Esophagus (tissue), 2 donors: ENCODE measurements around the gene ERGIC1. TPM values are rescaled to one million over a fixed set of nuclear protein-coding genes. Genes with fewer than 3 reads are reported as not detected.

Source experiments
- H3K27ac ChIP-seq, 2 donors: one replicate each; pipeline ENCODE4 v1.5.1; 2013; ENCODE audit warnings: low read depth in 2 of 2, mild to moderate bottlenecking in 2 of 2, inconsistent platforms in 1 of 2, low read length in 1 of 2, moderate library complexity in 1 of 2
- H3K27me3 ChIP-seq, 2 donors: one replicate each; pipeline ENCODE4 v1.6.1; 2013; ENCODE audit warnings: low read length in 2 of 2, control low read depth in 1 of 2, mild to moderate bottlenecking in 1 of 2; ENCODE audit not compliant: insufficient read depth in 2 of 2, control insufficient read depth in 1 of 2
- H3K36me3 ChIP-seq, 2 donors: one replicate each; pipeline ENCODE4 v1.6.1; 2013; ENCODE audit warnings: low read length in 1 of 2; ENCODE audit not compliant: control insufficient read depth in 2 of 2, insufficient read depth in 2 of 2
- H3K4me1 ChIP-seq, 2 donors: one replicate each; pipeline ENCODE4 v1.6.1; 2013; ENCODE audit warnings: low read length in 1 of 2; ENCODE audit not compliant: control insufficient read depth in 2 of 2, insufficient read depth in 2 of 2
- H3K4me3 ChIP-seq, 2 donors: one replicate each; pipeline ENCODE4 v1.5.1; 2013; ENCODE audit warnings: low read length in 2 of 2, mild to moderate bottlenecking in 2 of 2, low read depth in 1 of 2, moderate library complexity in 1 of 2
- H3K9me3 ChIP-seq, 2 donors: one replicate each; pipeline ENCODE4 v1.6.1; 2013; ENCODE audit warnings: mild to moderate bottlenecking in 2 of 2, low read depth in 1 of 2, low read length in 1 of 2, moderate library complexity in 1 of 2; ENCODE audit not compliant: control insufficient read depth in 2 of 2, insufficient read depth in 1 of 2
- WGBS, 2 donors: extraction: QIAGEN DNeasy Blood & Tissue Kit; methylation state at CpG; one replicate each; pipeline ENCODE4 v1.1.7; 2013; 5-methylcytosine and 5-hydroxymethylcytosine counted together
- polyA plus RNA-seq, 2 donors: library from polyadenylated mRNA; stranded (reverse); fragments of 200-250 nt; gene quantifications; one replicate each; pipeline ENCODE4 v1.2.3, GENCODE V29; 2013
- donor health status: healthy with polysubstance abuse.
- donor health status: Bipolar disorder and iron deficiency.

ERGIC1 gene
- polyA plus RNA-seq, 2 donors, result 45.2 to 47.1 TPM

DNA sequence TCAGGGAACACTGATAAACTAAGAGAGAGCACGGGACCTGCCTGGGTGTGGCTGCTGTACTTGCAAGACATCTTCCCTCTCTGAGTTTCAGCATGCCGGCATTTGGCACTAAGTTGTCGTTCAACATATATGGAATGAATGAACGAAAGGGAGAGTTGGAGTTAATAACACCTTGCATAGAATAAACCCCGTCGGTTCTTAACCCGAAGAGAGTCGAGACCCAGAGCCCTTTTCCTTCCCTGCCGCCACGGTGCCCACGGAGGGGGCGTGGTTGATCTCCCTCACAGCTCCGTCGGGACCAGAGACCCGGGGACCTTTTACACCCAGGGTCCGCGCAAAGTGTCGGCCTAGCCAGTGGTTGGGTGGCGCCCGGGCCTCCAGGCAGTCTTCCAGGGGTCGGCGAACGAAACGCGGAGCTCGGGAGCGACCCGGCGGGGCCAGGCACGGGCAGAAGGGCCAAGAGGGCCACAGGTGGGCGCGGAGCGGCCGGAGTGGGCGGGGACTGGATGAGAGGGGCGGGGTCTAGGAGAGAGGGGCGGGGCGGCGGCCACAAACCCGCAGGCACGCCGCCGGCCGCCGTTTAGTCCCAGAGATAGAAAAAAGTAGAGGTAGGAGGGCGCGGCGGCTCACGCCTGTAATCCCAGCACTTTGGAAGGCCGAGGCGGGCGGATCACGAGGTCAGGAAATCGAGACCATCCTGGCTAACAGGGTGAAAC is 124.4 kb downstream of the ERGIC1 start:
- Histone ChIP-seq H3K27me3 (no peaks in the 10 kb centered on the region), H3K9me3 (peaks cover 0 to 3% of the 10 kb centered on the region in 2 donors), H3K4me1 (peaks cover 0 to 2% of the 10 kb centered on the region in 2 donors), H3K27ac (peak overlapping the region; percentile 49 to 65), H3K4me3 (peak overlapping the region; percentile 76 to 97), H3K36me3 (no peaks in the 10 kb centered on the region)
- 2 to 3% methylated on average over 51 to 54 of the region's 54 CpGs for WGBS, 2 donors

DNA sequence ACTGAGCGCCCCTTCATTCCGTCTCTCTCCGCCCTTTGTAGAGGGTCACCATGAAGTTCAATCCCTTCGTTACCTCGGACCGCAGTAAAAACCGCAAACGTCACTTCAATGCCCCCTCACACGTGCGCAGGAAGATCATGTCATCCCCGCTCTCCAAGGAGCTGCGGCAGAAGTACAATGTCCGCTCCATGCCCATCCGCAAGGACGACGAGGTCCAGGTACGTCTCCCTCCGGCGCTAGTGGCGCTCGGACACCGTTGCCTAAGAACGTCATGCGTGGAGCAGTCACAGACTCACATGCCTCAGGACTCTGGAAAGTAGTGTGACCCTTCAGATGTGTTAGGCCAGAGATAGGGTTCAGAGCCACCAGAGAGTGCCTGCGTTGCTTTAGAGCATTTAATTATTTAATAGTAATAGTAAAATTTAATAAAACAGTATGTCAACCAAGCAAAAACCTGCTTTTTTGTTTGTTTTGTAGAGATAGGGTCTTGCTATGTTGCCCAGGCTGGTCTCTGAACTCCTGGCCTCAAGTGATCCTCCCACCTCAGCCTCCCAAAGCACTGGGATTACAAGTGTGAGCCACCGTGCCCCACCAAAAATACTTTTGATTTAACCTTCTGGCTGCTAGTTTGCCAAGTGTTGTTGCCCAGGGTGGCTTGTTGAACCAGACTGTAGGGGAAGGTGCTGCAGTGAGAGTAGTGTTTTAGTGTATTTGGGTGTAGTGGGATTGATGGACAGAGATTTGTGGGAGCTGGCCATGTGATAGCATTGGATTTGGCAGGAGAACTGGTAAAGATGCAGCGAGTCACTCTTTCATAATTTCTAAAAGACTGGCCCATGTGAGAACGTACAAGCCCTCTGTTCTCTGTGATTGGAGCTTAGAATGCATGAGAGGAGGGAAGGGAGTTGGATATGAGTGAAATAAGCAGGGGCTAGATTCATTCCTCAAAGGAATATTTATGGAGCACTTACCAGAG is 126.1 kb downstream of the ERGIC1 start:
- H3K27ac ChIP-seq, result no peak overlapping the region

GRCh38 chr5:172969921-172970320 is 135.9 kb downstream of the ERGIC1 start:
- 91 to 94% methylated on average over 2 of the region's 2 CpGs for WGBS, 2 donors
- H3K36me3 ChIP-seq, result peaks cover 0 to 4% of the 10 kb centered on the region in 2 donors
- H3K4me1 ChIP-seq, result no peaks in the 10 kb centered on the region
- H3K9me3 ChIP-seq, result no peaks in the 10 kb centered on the region
- no peak overlapping the region for H3K27ac ChIP-seq
- no peaks in the 10 kb centered on the region for H3K27me3 ChIP-seq
- no peak overlapping the region for H3K4me3 ChIP-seq

More for the DNA sequence above, 126.1 kb downstream of the ERGIC1 start:
- peaks cover 0 to 2% of the 10 kb centered on the region in 2 donors for H3K4me1 ChIP-seq
- no peaks in the 10 kb centered on the region for H3K27me3 ChIP-seq
- peaks cover 0 to 3% of the 10 kb centered on the region in 2 donors for H3K9me3 ChIP-seq
- WGBS, 2 donors, result 14% methylated on average over 28 of the region's 28 CpGs
- H3K36me3 ChIP-seq, result no peaks in the 10 kb centered on the region
- H3K4me3 ChIP-seq, result peak overlapping the region; percentile 76 to 97

- Histone ChIP-seq H3K4me1 (no peaks in the 10 kb centered on the region), H3K9me3 (no peaks in the 10 kb centered on the region), H3K27ac (no peak overlapping the region), H3K27me3 (no peaks in the 10 kb centered on the region), H3K4me3 (no peak overlapping the region), H3K36me3 (no peaks in the 10 kb centered on the region)
- WGBS, 2 donors, result 66 to 82% methylated on average over 3 of the region's 3 CpGs
Measured at GRCh38 chr5:172971482-172971881, 137.4 kb downstream of the ERGIC1 start.

- H3K27me3 ChIP-seq, result no peaks in the 10 kb centered on the region
- WGBS, 2 donors, result 95% methylated on average over 5 of the region's 5 CpGs
- H3K4me1 ChIP-seq, result no peaks in the 10 kb centered on the region
Measured at GRCh38 chr5:172972552-172972951, 138.5 kb downstream of the ERGIC1 start.

DNA sequence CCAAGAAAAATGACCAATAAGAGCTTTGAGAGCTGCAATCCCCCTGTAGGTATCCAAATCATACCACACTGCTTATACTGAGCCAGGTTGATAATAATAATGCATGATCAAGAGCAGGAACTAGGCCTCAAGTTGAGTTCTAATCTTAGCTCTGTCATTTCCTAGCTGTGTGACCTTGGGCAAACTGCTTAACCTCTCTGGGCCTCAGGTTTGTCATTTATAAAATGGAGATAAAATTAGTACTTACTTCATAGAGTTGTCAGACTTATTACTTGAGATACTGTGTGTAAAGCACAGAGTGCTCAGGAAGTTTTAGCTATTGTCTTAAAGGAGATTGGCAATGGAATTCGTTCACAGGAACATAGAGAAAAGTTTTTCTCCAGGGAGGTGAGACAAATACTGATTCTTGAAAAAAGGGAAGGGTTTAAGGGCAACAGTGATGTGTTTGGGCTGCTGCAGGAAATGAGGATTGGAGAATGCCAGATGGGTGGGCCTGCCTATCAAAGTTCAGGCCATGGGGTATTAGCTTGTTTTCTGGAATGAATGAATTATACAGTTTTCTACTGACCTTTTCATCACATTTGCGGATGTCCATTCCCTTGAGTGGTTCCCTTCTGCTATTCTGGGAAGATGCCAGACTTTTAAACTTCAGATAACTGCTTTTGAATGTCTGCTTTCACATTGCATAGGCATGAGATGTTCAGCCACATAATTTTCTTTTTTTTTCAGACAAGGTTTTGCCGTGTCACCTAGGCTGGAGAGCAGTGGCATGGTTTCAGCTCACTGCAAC is 139.3 kb downstream of the ERGIC1 start:
- H3K4me1 ChIP-seq, result no peaks in the 10 kb centered on the region
- H3K27ac ChIP-seq, result no peak overlapping the region
- no peaks in the 10 kb centered on the region for H3K27me3 ChIP-seq
- 51 to 64% methylated on average over 3 of the region's 3 CpGs for WGBS, 2 donors
- H3K36me3 ChIP-seq, result no peaks in the 10 kb centered on the region
- no peak overlapping the region for H3K4me3 ChIP-seq
- H3K9me3 ChIP-seq, result no peaks in the 10 kb centered on the region

More at GRCh38 chr5:172972552-172972951, 138.5 kb downstream of the ERGIC1 start:
- H3K36me3 ChIP-seq, result no peaks in the 10 kb centered on the region
- H3K27ac ChIP-seq, result no peak overlapping the region
- no peaks in the 10 kb centered on the region for H3K9me3 ChIP-seq
- no peak overlapping the region for H3K4me3 ChIP-seq

GRCh38 chr5:172973931-172974330 is 139.9 kb downstream of the ERGIC1 start:
- no peaks in the 10 kb centered on the region for H3K36me3 ChIP-seq
- no peaks in the 10 kb centered on the region for H3K27me3 ChIP-seq
- WGBS, 2 donors, result 84 to 85% methylated on average over 8 of the region's 8 CpGs
- H3K9me3 ChIP-seq, result no peaks in the 10 kb centered on the region
- H3K27ac ChIP-seq, result no peak overlapping the region
- no peak overlapping the region for H3K4me3 ChIP-seq
- no peaks in the 10 kb centered on the region for H3K4me1 ChIP-seq

DNA sequence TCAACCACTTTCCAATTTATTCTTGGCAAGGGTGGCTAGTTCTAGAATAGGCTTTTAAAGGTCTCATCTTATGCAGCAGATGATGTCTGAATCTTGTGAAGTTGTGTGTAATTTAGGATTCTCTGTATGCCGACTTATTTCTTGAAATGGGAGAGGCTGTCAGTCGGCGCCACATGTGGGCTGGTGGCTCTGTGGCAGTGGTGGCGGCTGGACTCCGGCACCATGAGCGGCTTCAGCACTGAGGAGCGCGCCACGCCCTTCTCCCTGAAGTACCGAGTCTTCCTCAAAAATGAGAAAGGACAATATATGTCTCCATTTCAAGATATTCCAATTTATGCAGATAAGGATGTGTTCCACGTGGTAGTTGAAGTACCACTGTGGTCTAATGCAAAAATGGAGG is 141.2 kb downstream of the ERGIC1 start:
- no peaks in the 10 kb centered on the region for H3K27me3 ChIP-seq
- H3K9me3 ChIP-seq, result no peaks in the 10 kb centered on the region
- H3K36me3 ChIP-seq, result no peaks in the 10 kb centered on the region
- 89 to 90% methylated on average over 11 of the region's 11 CpGs for WGBS, 2 donors
- H3K4me3 ChIP-seq, result no peak overlapping the region
- no peaks in the 10 kb centered on the region for H3K4me1 ChIP-seq
- H3K27ac ChIP-seq, result no peak overlapping the region

- Histone ChIP-seq H3K9me3 (no peaks in the 10 kb centered on the region), H3K4me1 (peaks cover 0 to 2% of the 10 kb centered on the region in 2 donors), H3K36me3 (no peaks in the 10 kb centered on the region), H3K4me3 (no peak overlapping the region), H3K27me3 (no peaks in the 10 kb centered on the region), H3K27ac (no peak overlapping the region)
- 85 to 88% methylated on average over 4 of the region's 4 CpGs for WGBS, 2 donors
Measured at GRCh38 chr5:172979778-172980177, 145.7 kb downstream of the ERGIC1 start.
